CD14-positive monocyte (primary cell): ENCODE data around the gene VMP1. TPM values are rescaled to one million over a fixed set of nuclear protein-coding genes. Genes with fewer than 3 reads are reported as not detected.
A peak's percentile ranks its signal among the peaks of the same experiment; 100 is the strongest.
"Not testable (repeated sequence)": the region's sequence is repeated elsewhere in the genome, so short reads cannot be mapped to it uniquely, and the experiment has no call there.

Experiments
- DNase-seq, 3 donors: peaks; one replicate each; pipeline ENCODE4 v3.0.0-alpha.2; 2011 to 2022
- H2AFZ ChIP-seq: 2 replicates; pipeline ENCODE4 v1.6.0; 2012; ENCODE audit warnings: mild to moderate bottlenecking, low read depth, low read length, inconsistent platforms; ENCODE audit not compliant: insufficient read depth, poor library complexity, severe bottlenecking
- H3K27ac ChIP-seq, 2 donors: 1 replicate in 1 of 2; 2 replicates in 1 of 2; pipeline ENCODE4 v1.5.1; 2012 to 2013; ENCODE audit warnings: low read length in 2 of 2, control low read depth in 1 of 2, inconsistent platforms in 1 of 2, low read depth in 1 of 2, mild to moderate bottlenecking in 1 of 2
- H3K27me3 ChIP-seq, 2 donors: one replicate each; pipeline versions ENCODE4 v1.6.0 to v1.6.1; 2011 to 2013; ENCODE audit warnings: low read length in 2 of 2; ENCODE audit not compliant: control insufficient read depth in 2 of 2, insufficient read depth in 2 of 2
- H3K36me3 ChIP-seq, 2 donors: replicated peaks in 1 of 2; 1 replicate in 1 of 2; 2 replicates in 1 of 2; pipeline versions ENCODE4 v1.5.1 to v1.6.1; 2012 to 2013; ENCODE audit warnings: low read length in 2 of 2, control low read depth in 1 of 2, inconsistent platforms in 1 of 2, mild to moderate bottlenecking in 1 of 2; ENCODE audit not compliant: insufficient read depth in 2 of 2, control insufficient read depth in 1 of 2
- H3K4me1 ChIP-seq, 2 donors: 1 replicate in 1 of 2; 2 replicates in 1 of 2; pipeline versions ENCODE4 v1.5.1 to v1.6.1; 2012 to 2013; ENCODE audit warnings: low read length in 2 of 2, control low read depth in 1 of 2, inconsistent platforms in 1 of 2, mild to moderate bottlenecking in 1 of 2, moderate library complexity in 1 of 2; ENCODE audit not compliant: insufficient read depth in 2 of 2, control insufficient read depth in 1 of 2
- H3K4me2 ChIP-seq: replicated peaks from 2 replicates; pipeline ENCODE3; 2012; ENCODE audit warnings: low read length, moderate library complexity, mild to moderate bottlenecking; ENCODE audit not compliant: poor library complexity, severe bottlenecking; ENCODE audit errors: extremely low read depth
- H3K4me3 ChIP-seq, 3 experiments: fragments of 200-600 bp in 1 of 3; sonication (generic) in 1 of 3; replicated peaks in 1 of 3; 1 replicate in 2 of 3; 2 replicates in 1 of 3; pipeline ENCODE4 v1.5.1; 2011 to 2013; ENCODE audit warnings: low read length in 3 of 3, mild to moderate bottlenecking in 3 of 3, control low read depth in 2 of 3, low read depth in 2 of 3, inconsistent platforms in 1 of 3, moderate library complexity in 1 of 3
- H3K79me2 ChIP-seq: 2 replicates; pipeline ENCODE4 v1.6.0; 2012; ENCODE audit warnings: mild to moderate bottlenecking, control low read depth, inconsistent platforms, low read length, moderate library complexity; ENCODE audit not compliant: insufficient read depth
- H3K9ac ChIP-seq: 2 replicates; pipeline ENCODE4 v1.6.0; 2017; ENCODE audit warnings: low read length, mild to moderate bottlenecking; ENCODE audit not compliant: insufficient read depth, poor library complexity, severe bottlenecking
- H3K9me3 ChIP-seq, 2 donors: replicated peaks in 1 of 2; 1 replicate in 1 of 2; 2 replicates in 1 of 2; pipeline versions ENCODE4 v1.5.1 to v1.6.1; 2012 to 2013; ENCODE audit warnings: low read length in 2 of 2, control low read depth in 1 of 2; ENCODE audit not compliant: control insufficient read depth in 1 of 2, insufficient read depth in 1 of 2
- H4K20me1 ChIP-seq: 2 replicates; pipeline ENCODE4 v1.6.0; 2012; ENCODE audit warnings: mild to moderate bottlenecking, low read length, control low read depth, moderate library complexity; ENCODE audit not compliant: insufficient read depth
- H3K27ac Mint-ChIP-seq, 7 donors: one replicate each; pipeline ENCODE4 v1.8.0; 2020; ENCODE audit warnings: mild to moderate bottlenecking in 7 of 7, mixed read lengths in 7 of 7, moderate library complexity in 6 of 7, inconsistent platforms in 2 of 7
- H3K27me3 Mint-ChIP-seq, 3 donors: one replicate each; pipeline ENCODE4 v1.8.0; 2021 to 2022; ENCODE audit warnings: low read depth in 3 of 3, mild to moderate bottlenecking in 3 of 3, mixed read lengths in 3 of 3, moderate library complexity in 3 of 3, inconsistent platforms in 1 of 3
- H3K36me3 Mint-ChIP-seq, 2 donors: one replicate each; pipeline ENCODE4 v1.8.0; 2020; ENCODE audit warnings: mixed read lengths in 2 of 2, inconsistent platforms in 1 of 2, mild to moderate bottlenecking in 1 of 2
- H3K4me1 Mint-ChIP-seq: one replicate; pipeline ENCODE4 v1.8.0; 2020; ENCODE audit warnings: mild to moderate bottlenecking, mixed read lengths
- H3K4me3 Mint-ChIP-seq, 2 donors: one replicate each; pipeline ENCODE4 v1.8.0; 2020; ENCODE audit warnings: mild to moderate bottlenecking in 2 of 2, mixed read lengths in 2 of 2, moderate library complexity in 1 of 2
- H3K9me3 Mint-ChIP-seq, 7 donors: one replicate each; pipeline ENCODE4 v1.8.0; 2020 to 2022; ENCODE audit warnings: mixed read lengths in 7 of 7, mild to moderate bottlenecking in 6 of 7, moderate library complexity in 6 of 7, inconsistent platforms in 2 of 7
- CTCF ChIP-seq: fragments of 200-600 bp; IDR thresholded peaks from one replicate; pipeline ENCODE4 v1.8.0; 2022; ENCODE audit warnings: antibody characterized with exemption, mild to moderate bottlenecking
- WGBS: methylation state at CpG from one replicate; pipeline ENCODE4 v1.1.5; 2013; ENCODE audit warnings: missing lambda C conversion rate; ENCODE audit not compliant: insufficient coverage; 5-methylcytosine and 5-hydroxymethylcytosine counted together
- intact Hi-C, 2 donors: fragments of 100-400 bp; cut with micrococcal nuclease; formaldehyde crosslinking; loops; one replicate each; pipeline versions ENCODE4 v1.15.0 to v1.15.1; 2023
- polyA plus RNA-seq, 3 donors: library from polyadenylated mRNA; depleted of rRNA in 1 of 3; unstranded in 2 of 3; stranded (reverse) in 1 of 3; fragments of 300-500 nt in 2 of 3; fragments of >200 nt in 1 of 3; fragmentation: Illumina TruSeq in 2 of 3; gene quantifications; 1 replicate in 2 of 3; 2 replicates in 1 of 3; pipeline ENCODE4 v1.2.3, GENCODE V29; 2012 to 2021

Gene VMP1
- polyA plus RNA-seq, 3 donors: 246 to 511 (median 386) TPM

GRCh38 chr17:59870482-59870881 lies 163.0 kb downstream of the VMP1 start:
- DNase-seq: no peak
- Histone ChIP-seq H3K4me1 (no peaks in the 10 kb centered on the region), H3K4me2 (no peak overlapping the region), H3K79me2 (no peaks in the 10 kb centered on the region), H2AFZ (no peak overlapping the region), H3K27me3 (no peaks in the 10 kb centered on the region), H4K20me1 (no peaks in the 10 kb centered on the region), H3K9ac (no peak overlapping the region), H3K27ac (no peak overlapping the region), H3K9me3 (no peaks in the 10 kb centered on the region), H3K4me3 (no peak overlapping the region), H3K36me3 (peaks cover 11 to 42% of the 10 kb centered on the region in 2 donors)
- TF ChIP-seq CTCF: no peak
- H3K4me1 Mint-ChIP-seq: peaks cover 4% of the 10 kb centered on the region
- intact Hi-C loops: no loop called here
- H3K27ac Mint-ChIP-seq: peak overlapping the region in 2 of 7 donors; percentile 37 to 46
- H3K27me3 Mint-ChIP-seq: no peaks in the 10 kb centered on the region
- no peak overlapping the region for H3K4me3 Mint-ChIP-seq
- no peaks in the 10 kb centered on the region for H3K9me3 Mint-ChIP-seq
- H3K36me3 Mint-ChIP-seq: peaks cover 22 to 32% of the 10 kb centered on the region in 2 donors
- WGBS: 93% methylated on average over 4 of the region's 8 CpGs

- intact Hi-C loops: no loop called here
- peaks cover 20% of the 10 kb centered on the region for H3K4me1 Mint-ChIP-seq
- no peak for DNase-seq
- Histone ChIP-seq H3K9ac (no peak overlapping the region), H3K9me3 (no peaks in the 10 kb centered on the region), H3K4me3 (no peak overlapping the region), H3K79me2 (no peaks in the 10 kb centered on the region), H2AFZ (no peak overlapping the region), H3K27me3 (no peaks in the 10 kb centered on the region), H3K4me1 (peaks cover 11 to 15% of the 10 kb centered on the region in 2 donors), H3K36me3 (peaks cover 13 to 47% of the 10 kb centered on the region in 2 donors), H3K27ac (no peak overlapping the region), H4K20me1 (no peaks in the 10 kb centered on the region), H3K4me2 (no peak overlapping the region)
- H3K36me3 Mint-ChIP-seq: peaks cover 24 to 39% of the 10 kb centered on the region in 2 donors
- H3K27me3 Mint-ChIP-seq: no peaks in the 10 kb centered on the region
- no peak overlapping the region for H3K27ac Mint-ChIP-seq
- H3K4me3 Mint-ChIP-seq: no peak overlapping the region
- TF ChIP-seq CTCF: no peak
- no peaks in the 10 kb centered on the region for H3K9me3 Mint-ChIP-seq
These were observed 164.9 kb downstream of the VMP1 start for GRCh38 chr17:59872351-59872750.

GRCh38 chr17:59873414-59873813 lies 166.0 kb downstream of the VMP1 start:
- intact Hi-C loops: not testable (repeated sequence)
- WGBS: 100% methylated on average over 2 of the region's 8 CpGs
- H3K36me3 ChIP-seq: peaks cover 18 to 54% of the 10 kb centered on the region in 2 donors

More at GRCh38 chr17:59873414-59873813, 166.0 kb downstream of the VMP1 start:
- H3K4me2 ChIP-seq, H3K79me2 ChIP-seq, H3K9me3 ChIP-seq, H3K4me3 ChIP-seq, H4K20me1 ChIP-seq, H3K27me3 Mint-ChIP-seq, H3K27ac Mint-ChIP-seq, H2AFZ ChIP-seq, H3K4me3 Mint-ChIP-seq, H3K27me3 ChIP-seq, DNase-seq, H3K9me3 Mint-ChIP-seq, H3K9ac ChIP-seq, H3K27ac ChIP-seq: not testable (repeated sequence)
- peaks cover 31 to 45% of the 10 kb centered on the region in 2 donors for H3K36me3 Mint-ChIP-seq
- peaks cover 20% of the 10 kb centered on the region for H3K4me1 Mint-ChIP-seq
- peaks cover 11 to 15% of the 10 kb centered on the region in 2 donors for H3K4me1 ChIP-seq
